Small intestine (tissue), 7 donors: ENCODE measurements around the gene EPHA2. TPM values are rescaled to one million over a fixed set of nuclear protein-coding genes. Genes with fewer than 3 reads are reported as not detected.

Experiments used
- DNase-seq, 2 donors: peaks; one replicate each; pipeline versions ENCODE4 v3.0.0 to v3.0.0-alpha.2; 2013
- FAIRE-seq: peaks from 2 replicates; lab custom pipeline; 2012; peaks lifted over from hg19 to GRCh38; lab: Jason Lieb, UNC
- H3K27ac ChIP-seq, 3 donors: one replicate each; pipeline ENCODE4 v1.5.1; 2013; ENCODE audit warnings: low read length in 2 of 3, mild to moderate bottlenecking in 2 of 3, control low read depth in 1 of 3, inconsistent platforms in 1 of 3, low read depth in 1 of 3, moderate library complexity in 1 of 3
- H3K27me3 ChIP-seq, 3 donors: one replicate each; pipeline ENCODE4 v1.6.1; 2013; ENCODE audit warnings: low read length in 3 of 3, inconsistent platforms in 1 of 3; ENCODE audit not compliant: control insufficient read depth in 3 of 3, insufficient read depth in 3 of 3
- H3K36me3 ChIP-seq, 3 donors: one replicate each; pipeline ENCODE4 v1.6.1; 2013; ENCODE audit warnings: low read length in 3 of 3, inconsistent platforms in 1 of 3, low read depth in 1 of 3, mild to moderate bottlenecking in 1 of 3, moderate library complexity in 1 of 3; ENCODE audit not compliant: control insufficient read depth in 3 of 3, insufficient read depth in 2 of 3
- H3K4me1 ChIP-seq, 3 donors: one replicate each; pipeline ENCODE4 v1.6.1; 2013; ENCODE audit warnings: low read length in 2 of 3, inconsistent platforms in 1 of 3, low read depth in 1 of 3, mild to moderate bottlenecking in 1 of 3, moderate library complexity in 1 of 3; ENCODE audit not compliant: control insufficient read depth in 3 of 3, insufficient read depth in 2 of 3
- H3K4me3 ChIP-seq, 3 donors: one replicate each; pipeline ENCODE4 v1.5.1; 2013; ENCODE audit warnings: low read length in 3 of 3, control low read depth in 1 of 3, inconsistent platforms in 1 of 3, low read depth in 1 of 3, mild to moderate bottlenecking in 1 of 3, moderate library complexity in 1 of 3
- H3K9me3 ChIP-seq, 2 donors: one replicate each; pipeline ENCODE4 v1.6.1; 2013; ENCODE audit warnings: low read depth in 1 of 2, low read length in 1 of 2; ENCODE audit not compliant: control insufficient read depth in 2 of 2, insufficient read depth in 1 of 2
- WGBS, 3 donors: extraction: QIAGEN DNeasy Blood & Tissue Kit; methylation state at CpG; one replicate each; pipeline ENCODE4 v1.1.7; 2013; 5-methylcytosine and 5-hydroxymethylcytosine counted together
- polyA plus RNA-seq, 4 donors: library from polyadenylated mRNA; stranded (reverse) in 3 of 4; unstranded in 1 of 4; fragments of 200-250 nt in 3 of 4; fragments of 120-200 nt in 1 of 4; gene quantifications; one replicate each; pipeline versions ENCODE4 v1.2.1 to v1.2.3, GENCODE V29; 2013
- donor health status: healthy with polysubstance abuse.
- donor health status: control.
- donor health status: control.
- donor health status: Bipolar disorder and iron deficiency.
- donor health status: healthy.

The EPHA2 gene
- polyA plus RNA-seq, 4 donors: 12.7 to 23.8 (median 19.8) TPM

DNA sequence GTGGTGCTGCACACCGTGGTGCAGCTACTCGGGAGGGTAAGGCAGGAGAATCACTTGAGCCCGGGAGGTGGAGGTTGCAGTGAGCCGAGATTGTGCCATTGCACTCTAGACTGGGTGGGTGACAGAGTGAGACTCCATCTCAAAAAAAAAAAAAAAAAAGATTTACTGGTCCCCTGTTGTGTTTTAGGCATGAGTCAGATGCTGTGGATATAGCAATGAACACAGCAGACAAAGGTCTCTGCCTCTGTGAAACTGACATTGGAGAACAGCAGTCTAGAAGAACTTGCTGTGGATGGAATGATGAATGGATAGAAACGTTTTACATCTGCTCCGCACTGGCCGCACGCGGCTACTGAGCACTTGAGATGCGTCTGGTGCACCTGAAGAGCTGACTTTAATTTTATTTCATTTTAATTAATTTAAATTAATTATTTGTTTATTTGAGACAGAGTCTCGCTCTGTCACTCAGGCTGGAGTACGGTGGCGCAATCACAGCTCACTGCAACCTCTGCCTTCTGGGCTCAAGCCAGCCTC is 24.5 kb upstream of the EPHA2 start:
- no peak for FAIRE-seq
- H3K36me3 ChIP-seq: no peaks in the 10 kb centered on the region
- no peak overlapping the region for H3K4me3 ChIP-seq
- DNase-seq: no peak
- no peaks in the 10 kb centered on the region for H3K27me3 ChIP-seq
- peaks cover 0 to 50% (median 5%) of the 10 kb centered on the region in 3 donors for H3K4me1 ChIP-seq
- H3K27ac ChIP-seq: no peak overlapping the region
- H3K9me3 ChIP-seq: no peaks in the 10 kb centered on the region
- 84 to 90% (median 89%) methylated on average over 13 of the region's 13 CpGs for WGBS, 3 donors

DNA sequence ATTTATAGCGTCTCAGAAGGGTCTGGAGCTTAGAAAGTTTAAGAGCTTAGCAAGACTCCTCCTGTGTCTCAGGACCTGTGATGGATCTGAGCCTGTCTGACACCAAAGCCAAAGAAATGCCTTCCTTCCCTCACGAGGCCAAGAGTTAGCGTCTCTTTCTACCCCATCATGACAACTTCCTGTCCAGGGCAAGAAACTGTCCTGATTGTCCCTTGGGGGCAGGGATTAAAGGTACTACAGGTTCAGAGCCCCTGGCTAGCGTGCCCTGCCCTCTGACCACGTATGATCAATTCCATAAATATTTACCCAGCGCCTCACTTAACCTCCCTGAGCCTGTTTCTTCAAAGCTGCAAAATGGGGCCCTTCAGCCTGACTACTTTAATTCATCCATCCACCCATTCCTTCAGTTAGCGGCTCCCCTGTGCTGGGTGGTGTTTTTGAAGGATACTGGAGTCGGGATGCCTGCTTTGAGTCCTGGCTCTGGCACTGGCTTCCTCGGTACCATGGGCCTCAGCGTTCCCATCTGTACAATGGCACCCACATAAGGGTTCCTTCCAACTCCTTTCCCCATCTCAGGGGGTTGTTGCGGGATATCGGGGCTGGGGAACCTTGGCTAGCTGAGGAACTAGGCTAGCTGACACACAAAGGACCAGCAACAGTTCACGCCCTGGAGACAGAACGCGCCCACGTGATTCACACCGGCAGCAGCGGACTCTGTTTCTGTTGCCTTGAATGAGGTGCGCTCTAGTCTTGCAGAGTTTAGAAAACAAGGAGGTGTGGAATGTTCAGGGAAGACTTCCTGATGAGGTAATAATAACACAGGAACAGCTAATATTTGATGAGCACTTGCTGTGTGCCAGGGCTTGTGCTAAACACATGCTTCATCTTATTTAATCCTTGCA is 23.0 kb upstream of the EPHA2 start:
- DNase-seq: peak; percentile 72 to 78
- 47 to 74% (median 52%) methylated on average over 19 of the region's 19 CpGs for WGBS, 3 donors
- FAIRE-seq: no peak
- Histone ChIP-seq H3K4me3 (no peak overlapping the region), H3K27me3 (no peaks in the 10 kb centered on the region), H3K9me3 (no peaks in the 10 kb centered on the region), H3K36me3 (no peaks in the 10 kb centered on the region), H3K27ac (peak overlapping the region; percentile 48 to 82 (median 62)), H3K4me1 (peaks cover 5 to 64% (median 8%) of the 10 kb centered on the region in 3 donors)

DNA sequence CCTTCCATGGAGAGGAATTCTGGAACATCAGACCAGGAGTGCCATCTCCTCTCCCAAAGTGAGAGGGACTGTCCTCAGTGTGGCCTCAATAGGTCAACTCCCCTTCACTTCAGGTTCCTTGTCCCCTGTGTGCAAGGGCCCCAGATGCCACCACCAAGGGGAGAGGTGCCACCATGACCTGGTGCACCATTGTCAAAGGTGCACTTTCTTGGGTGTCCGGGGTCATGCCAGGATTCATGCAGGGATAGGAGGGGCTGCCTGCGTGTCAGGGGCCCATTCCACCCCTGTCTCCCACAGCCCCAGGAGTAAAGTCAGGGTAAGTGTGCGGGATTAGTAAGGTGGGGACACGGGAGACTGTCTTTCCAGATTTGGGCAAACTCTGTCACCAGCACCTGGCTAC is 21.4 kb upstream of the EPHA2 start:
- 87 to 95% (median 92%) methylated on average over 4 of the region's 4 CpGs for WGBS, 3 donors
- Histone ChIP-seq H3K4me3 (no peak overlapping the region), H3K4me1 (peaks cover 5 to 75% (median 11%) of the 10 kb centered on the region in 3 donors), H3K27me3 (no peaks in the 10 kb centered on the region), H3K36me3 (no peaks in the 10 kb centered on the region), H3K27ac (peak overlapping the region in 2 of 3 donors; percentile 1 to 80), H3K9me3 (no peaks in the 10 kb centered on the region)
- DNase-seq: no peak
- no peak for FAIRE-seq

DNA sequence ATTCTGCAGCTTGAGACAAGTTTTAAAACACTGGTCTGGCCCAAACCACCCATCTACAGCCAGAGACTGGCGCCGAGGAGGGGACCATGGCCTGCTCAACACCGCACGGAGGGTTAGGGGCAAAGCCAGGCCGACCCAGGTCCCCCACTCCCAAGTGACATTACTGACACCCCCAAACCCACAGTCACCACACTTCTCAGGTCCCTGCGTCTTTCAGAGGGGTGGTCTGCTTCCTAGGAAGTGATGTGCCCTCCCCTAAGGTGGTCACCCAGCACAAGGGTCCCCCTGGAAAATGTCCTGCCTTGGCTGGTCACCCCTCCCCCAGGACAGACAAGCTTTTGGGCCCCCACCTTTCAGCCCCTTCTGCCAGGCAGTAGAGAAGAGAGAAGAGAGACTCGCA is 20.8 kb upstream of the EPHA2 start:
- FAIRE-seq (no peak), DNase-seq (no peak)
- H3K36me3 ChIP-seq: no peaks in the 10 kb centered on the region
- H3K4me3 ChIP-seq: no peak overlapping the region
- H3K27ac ChIP-seq: peak overlapping the region in 2 of 3 donors; percentile 80 to 91
- no peaks in the 10 kb centered on the region for H3K9me3 ChIP-seq
- WGBS, 3 donors: 65 to 87% (median 73%) methylated on average over 7 of the region's 7 CpGs
- no peaks in the 10 kb centered on the region for H3K27me3 ChIP-seq
- peaks cover 5 to 75% (median 14%) of the 10 kb centered on the region in 3 donors for H3K4me1 ChIP-seq

- no peak for FAIRE-seq
- peaks cover 5 to 80% (median 16%) of the 10 kb centered on the region in 3 donors for H3K4me1 ChIP-seq
- no peak overlapping the region for H3K4me3 ChIP-seq
- WGBS, 3 donors: 17 to 38% (median 24%) methylated on average over 23 to 24 of the region's 24 CpGs
- no peaks in the 10 kb centered on the region for H3K9me3 ChIP-seq
- no peaks in the 10 kb centered on the region for H3K27me3 ChIP-seq
- H3K36me3 ChIP-seq: no peaks in the 10 kb centered on the region
- DNase-seq: peak; percentile 70 to 76
- peak overlapping the region; percentile 34 to 91 (median 87) for H3K27ac ChIP-seq
Measured at GRCh38 chr1:16175610-16176553, 20.0 kb upstream of the EPHA2 start.

GRCh38 chr1:16174886-16175598 is 19.2 kb upstream of the EPHA2 start:
- WGBS, 3 donors: 66 to 80% (median 73%) methylated on average over 21 to 22 of the region's 22 CpGs
- Histone ChIP-seq H3K27ac (peak overlapping the region in 2 of 3 donors; percentile 87 to 91), H3K27me3 (no peaks in the 10 kb centered on the region), H3K4me1 (peaks cover 5 to 85% (median 16%) of the 10 kb centered on the region in 3 donors), H3K36me3 (no peaks in the 10 kb centered on the region), H3K4me3 (no peak overlapping the region), H3K9me3 (no peaks in the 10 kb centered on the region)
- DNase-seq: no peak
- FAIRE-seq: no peak

DNA sequence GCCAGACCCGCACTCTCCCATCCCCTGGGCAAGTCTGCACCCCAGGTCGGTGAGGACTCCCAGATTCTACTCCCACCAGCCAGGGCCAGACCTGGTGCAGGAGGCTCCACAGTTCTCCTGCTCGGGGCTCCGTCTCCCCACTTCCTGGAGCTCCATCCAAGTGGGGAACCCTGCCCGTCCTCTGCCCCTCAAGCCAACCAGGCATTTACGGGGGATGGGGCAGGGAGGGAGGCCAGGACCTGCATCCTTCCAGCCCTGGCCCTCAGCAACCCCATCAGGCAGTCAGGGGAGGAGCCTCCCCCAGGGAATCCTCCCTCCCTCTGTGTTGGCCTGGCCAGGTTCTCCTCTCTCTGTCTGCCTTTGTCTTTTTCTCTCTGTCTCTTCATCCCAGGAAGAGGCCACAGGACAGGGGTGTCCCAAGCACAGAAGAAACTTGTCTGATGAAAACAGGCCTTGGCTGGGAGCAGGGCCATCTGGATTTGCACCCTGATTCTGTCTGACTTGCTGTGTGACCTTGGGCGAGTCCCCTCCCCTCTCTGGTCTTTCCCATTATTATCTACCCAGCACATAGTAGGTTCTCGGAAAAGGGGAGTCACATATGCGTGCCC is 18.5 kb upstream of the EPHA2 start:
- 72 to 81% (median 72%) methylated on average over 9 of the region's 9 CpGs for WGBS, 3 donors
- Histone ChIP-seq H3K4me1 (peaks cover 5 to 85% (median 16%) of the 10 kb centered on the region in 3 donors), H3K27me3 (no peaks in the 10 kb centered on the region), H3K27ac (peak overlapping the region; percentile 91 to 98 (median 96)), H3K9me3 (no peaks in the 10 kb centered on the region), H3K4me3 (no peak overlapping the region), H3K36me3 (no peaks in the 10 kb centered on the region)
- FAIRE-seq (no peak), DNase-seq (no peak)
